GM21717 (cell line): ENCODE measurements around the gene CELF4.

Experiments used
- ATAC-seq: cut with Tn5 transposase; IDR thresholded peaks from one replicate; pipeline ENCODE4 v1.9.1; 2021; ENCODE audit warnings: mild to moderate bottlenecking, moderate library complexity; ENCODE audit not compliant: unreplicated experiment

The CELF4 gene

GRCh38 chr18:37246779-37247340 lies 318.7 kb downstream of the CELF4 start:
- no peak for ATAC-seq

- ATAC-seq, result no peak
Measured at GRCh38 chr18:37244618-37245017, 321.0 kb downstream of the CELF4 start.

- no peak for ATAC-seq
Measured at GRCh38 chr18:37243741-37244140, 321.9 kb downstream of the CELF4 start.

- ATAC-seq, result no peak
Measured at GRCh38 chr18:37242826-37243560, 322.6 kb downstream of the CELF4 start.

GRCh38 chr18:37242091-37242490 lies 323.5 kb downstream of the CELF4 start:
- ATAC-seq, result no peak

- ATAC-seq, result no peak
Measured at GRCh38 chr18:37238282-37239108, 327.1 kb downstream of the CELF4 start.

- no peak for ATAC-seq
Measured at GRCh38 chr18:37235583-37235982, 330.0 kb downstream of the CELF4 start.

GRCh38 chr18:37231251-37231650 lies 334.3 kb downstream of the CELF4 start:
- ATAC-seq, result no peak

- no peak for ATAC-seq
Measured at GRCh38 chr18:37230768-37231167, 334.8 kb downstream of the CELF4 start.

- no peak for ATAC-seq
Measured at GRCh38 chr18:37225279-37225678, 340.3 kb downstream of the CELF4 start.

GRCh38 chr18:37222999-37223378 lies 342.6 kb downstream of the CELF4 start:
- no peak for ATAC-seq

- ATAC-seq, result no peak
Measured at GRCh38 chr18:37222354-37222998, 343.1 kb downstream of the CELF4 start.

GRCh38 chr18:37219257-37219656 lies 346.3 kb downstream of the CELF4 start:
- ATAC-seq, result no peak

GRCh38 chr18:37218022-37218590 lies 347.5 kb downstream of the CELF4 start:
- no peak for ATAC-seq

GRCh38 chr18:37210781-37211180 lies 354.8 kb downstream of the CELF4 start:
- no peak for ATAC-seq

GRCh38 chr18:37207343-37207742 lies 358.3 kb downstream of the CELF4 start:
- no peak for ATAC-seq

- ATAC-seq, result no peak
Measured at GRCh38 chr18:37199741-37200140, 365.9 kb downstream of the CELF4 start.
